GM19023 (cell line): ENCODE measurements around the gene VSIG8.

Experiments used
- ATAC-seq: cut with Tn5 transposase; IDR thresholded peaks from one replicate; pipeline ENCODE4 v1.9.1; 2021; ENCODE audit warnings: mild to moderate bottlenecking, moderate library complexity; ENCODE audit not compliant: unreplicated experiment

The VSIG8 gene

DNA sequence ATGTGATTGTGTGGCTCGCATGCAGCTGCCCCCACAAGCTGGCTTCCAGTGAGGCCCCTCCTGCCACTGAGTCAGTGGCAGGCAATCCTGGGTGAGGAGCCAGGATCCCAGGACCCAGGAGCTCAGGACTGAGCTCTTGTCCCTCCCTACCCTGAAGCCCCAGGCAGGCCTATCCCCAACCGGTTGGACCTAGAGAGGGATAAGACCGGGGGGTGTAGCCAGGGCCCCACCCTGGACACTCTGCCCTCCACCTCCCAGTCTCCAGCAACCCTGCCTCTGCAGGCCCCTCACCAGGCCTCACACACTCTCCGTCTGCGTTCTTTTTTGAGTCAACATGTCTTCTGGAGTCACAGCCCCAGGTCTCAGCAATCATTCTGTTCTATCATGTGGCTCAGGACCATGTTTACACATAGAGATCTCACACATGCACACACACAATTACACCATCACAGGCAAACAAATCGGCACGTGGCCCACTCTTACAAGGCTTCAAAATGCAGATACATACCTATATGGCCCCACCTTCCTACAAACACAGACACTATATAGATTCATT lies 2.6 kb downstream of the VSIG8 start:
- ATAC-seq: no peak

- ATAC-seq: no peak
Measured at GRCh38 chr1:159857889-159858288, 4.6 kb downstream of the VSIG8 start.

DNA sequence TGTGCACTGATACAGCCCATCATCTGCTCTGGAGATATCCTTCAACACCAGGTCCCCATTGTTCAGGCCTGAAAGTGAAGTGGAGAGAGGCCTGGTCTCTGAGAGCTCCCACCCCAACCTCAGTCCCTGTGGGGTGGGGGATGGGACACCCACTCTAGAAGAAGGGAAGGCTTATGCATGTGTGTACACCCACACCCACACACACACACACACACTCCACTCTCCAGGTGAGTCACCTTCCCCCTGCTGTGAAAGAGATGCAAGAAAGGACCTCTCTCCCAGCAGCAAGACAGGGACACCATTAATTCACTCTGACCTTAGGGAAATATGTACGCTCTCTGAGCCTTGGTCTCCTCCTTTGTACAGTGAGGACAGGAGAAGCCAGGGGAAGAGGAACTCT lies 5.9 kb downstream of the VSIG8 start:
- no peak for ATAC-seq

GRCh38 chr1:159855709-159856108 lies 6.7 kb downstream of the VSIG8 start:
- ATAC-seq: no peak

GRCh38 chr1:159854693-159855192 lies 7.7 kb downstream of the VSIG8 start:
- ATAC-seq: peak; percentile 79

GRCh38 chr1:159854116-159854692 lies 8.3 kb downstream of the VSIG8 start:
- ATAC-seq: peak; percentile 17

- ATAC-seq: no peak
Measured at GRCh38 chr1:159853417-159854115, 8.9 kb downstream of the VSIG8 start.

DNA sequence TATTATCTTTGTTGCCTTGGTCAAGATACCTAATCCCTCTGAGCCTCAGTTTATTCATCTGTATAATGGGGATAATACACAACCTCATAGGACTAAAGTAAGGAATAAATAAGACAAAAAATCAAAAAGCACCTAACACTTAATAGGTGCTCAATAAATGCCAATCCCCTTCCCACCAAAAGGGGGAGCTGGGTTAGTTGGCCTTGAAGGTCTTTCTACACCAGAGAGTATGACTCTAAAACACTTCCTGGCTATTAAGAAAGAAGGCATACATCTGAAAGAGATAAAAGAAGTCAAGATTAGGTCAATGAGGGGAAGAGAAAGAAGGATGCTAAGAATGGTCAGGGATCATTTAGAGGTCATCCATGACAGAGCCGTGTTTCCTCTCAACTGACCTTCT lies 11.1 kb downstream of the VSIG8 start:
- no peak for ATAC-seq

GRCh38 chr1:159849626-159850366 lies 12.7 kb downstream of the VSIG8 start:
- no peak for ATAC-seq

DNA sequence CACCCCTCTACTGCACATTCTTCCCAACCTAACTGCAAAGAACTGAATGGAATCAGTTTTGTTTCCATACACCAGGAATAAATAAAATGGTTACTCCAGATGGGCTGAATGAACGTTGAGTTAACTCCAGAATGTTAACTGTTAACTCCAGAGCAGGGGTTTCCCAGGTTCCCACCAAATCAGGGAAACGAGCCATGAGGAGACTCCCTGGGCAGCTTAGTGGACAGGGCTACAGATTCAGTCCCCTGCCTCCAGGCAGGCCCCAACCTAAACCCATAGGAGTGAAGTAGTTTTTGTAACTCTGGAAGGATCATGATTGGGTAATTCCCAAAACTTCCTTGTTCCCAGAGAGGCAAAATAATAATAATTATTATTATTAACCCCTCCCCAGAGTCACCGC lies 14.1 kb downstream of the VSIG8 start:
- no peak for ATAC-seq

DNA sequence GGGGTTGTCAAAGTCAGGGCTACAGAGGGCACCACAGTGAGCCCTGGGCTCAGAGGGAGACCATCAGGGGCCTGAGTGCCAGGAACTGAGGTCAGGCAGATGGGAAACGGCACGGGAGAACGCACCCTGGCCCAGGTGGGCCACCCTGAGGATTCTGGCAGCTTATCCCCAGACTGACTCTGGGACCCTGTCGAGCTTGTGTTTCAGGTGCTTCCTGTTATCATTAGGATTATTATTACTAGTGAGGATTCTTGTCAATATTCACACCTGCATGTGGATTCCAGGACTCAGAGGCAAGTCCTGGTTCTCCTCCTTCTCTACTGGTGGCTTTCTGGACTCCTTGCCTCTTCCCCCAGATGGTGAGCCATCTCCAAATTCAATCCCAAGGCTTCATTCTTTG lies 15.2 kb downstream of the VSIG8 start:
- no peak for ATAC-seq

- no peak for ATAC-seq
Measured at GRCh38 chr1:159845751-159846629, 16.5 kb downstream of the VSIG8 start.

DNA sequence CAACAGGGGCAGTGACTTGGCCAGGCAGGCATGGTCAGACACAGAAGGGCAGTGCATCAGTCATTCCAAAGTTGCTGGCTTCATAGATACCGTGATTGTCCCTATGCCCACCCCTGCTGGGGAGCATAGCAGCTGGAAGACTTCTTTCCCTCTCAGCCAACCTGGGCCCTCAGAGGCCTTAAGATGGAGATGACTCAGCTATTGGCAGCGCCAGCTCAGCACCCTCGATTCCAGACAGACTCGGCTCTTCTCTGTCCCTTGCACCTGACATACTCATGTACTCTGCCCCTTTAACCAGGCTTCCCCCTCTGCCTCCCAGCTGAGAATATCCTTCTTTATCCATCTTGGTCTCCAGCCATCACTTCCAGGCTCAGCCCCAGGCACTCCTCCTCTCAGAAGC lies 19.0 kb downstream of the VSIG8 start:
- ATAC-seq: no peak

GRCh38 chr1:159841749-159842148 lies 20.7 kb downstream of the VSIG8 start:
- ATAC-seq: no peak

GRCh38 chr1:159839116-159839849 lies 23.2 kb downstream of the VSIG8 start:
- ATAC-seq: peak; percentile 67

DNA sequence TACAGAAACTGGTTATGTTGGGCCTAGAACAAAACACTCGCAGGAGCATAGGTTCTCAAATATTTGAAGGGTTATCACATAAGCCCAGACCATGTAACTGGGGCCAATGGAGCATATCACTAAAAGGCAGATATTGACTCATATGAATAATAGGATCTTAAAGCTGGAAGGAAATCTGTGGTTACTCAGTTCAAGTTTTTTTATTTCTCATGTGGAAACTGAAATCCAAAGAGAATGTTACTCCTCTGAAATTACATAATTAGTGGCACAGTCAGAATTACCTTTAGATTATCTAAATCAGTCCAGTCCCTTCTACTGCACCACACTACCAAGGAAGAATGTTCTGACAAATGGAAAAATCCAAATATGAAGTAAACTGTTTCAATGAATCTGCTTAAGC lies 23.7 kb downstream of the VSIG8 start:
- peak; percentile 42 for ATAC-seq

- no peak for ATAC-seq
Measured at GRCh38 chr1:159835862-159836525, 26.5 kb downstream of the VSIG8 start.

DNA sequence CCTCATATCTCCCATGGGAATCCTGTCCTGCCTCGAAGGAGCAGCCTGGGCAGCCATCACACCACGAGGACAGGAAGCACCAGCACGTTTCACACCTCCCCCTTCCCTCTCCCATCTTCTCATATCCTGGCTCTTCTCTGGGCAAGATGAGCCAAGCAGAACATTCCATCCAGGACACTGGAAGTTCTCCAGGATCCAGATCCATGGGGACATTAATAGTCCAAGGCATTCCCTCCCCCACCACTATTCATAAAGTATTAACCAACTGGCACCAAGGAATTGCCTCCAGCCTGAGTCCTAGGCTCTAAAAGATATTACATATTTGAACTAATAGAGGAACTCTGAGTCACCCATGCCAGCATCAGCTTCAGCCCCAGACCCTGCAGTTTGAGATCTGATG lies 27.1 kb downstream of the VSIG8 start:
- no peak for ATAC-seq

DNA sequence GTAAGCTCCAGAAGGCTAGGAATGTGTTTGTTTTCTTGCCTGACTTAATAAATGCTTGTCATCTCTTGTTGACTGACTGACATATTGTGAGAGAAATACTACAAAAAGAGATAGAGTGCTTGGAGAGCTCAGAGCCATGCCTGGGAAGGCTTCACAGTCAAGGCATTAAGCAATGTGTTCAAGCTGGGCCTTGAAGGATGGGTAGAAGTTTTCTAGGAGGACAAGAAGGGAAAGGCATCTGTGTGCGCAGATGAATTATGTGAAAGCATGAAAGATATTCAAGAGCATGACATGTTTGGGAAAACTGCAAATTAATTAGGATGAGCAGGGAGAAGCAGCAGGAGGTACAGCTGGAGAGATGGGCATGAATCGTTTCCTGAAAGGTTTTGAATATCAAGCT lies 30.1 kb downstream of the VSIG8 start:
- ATAC-seq: no peak
